ENCODE results near the gene CYP21A2.

- TF ChIP-seq CTCF (optimal IDR thresholded peaks at IDR 0.05 in 1 of 3, IDR thresholded peaks at IDR 0.05 in 1 of 3, conservative IDR thresholded peaks at IDR 0.05 in 1 of 3; ENCODE audit: extremely low read depth in 1 of 3, insufficient read depth in 2 of 3, low read length in 3 of 3) (no peak), EZH2 (IDR thresholded peaks at IDR 0.05; ENCODE audit: low read length) (no peak)
Measured at GRCh38 chr6:32057966-32058365, 19.8 kb downstream of the CYP21A2 start.
